WTC11 (cell line): ENCODE measurements around the gene COMMD7. TPM values are rescaled to one million over a fixed set of nuclear protein-coding genes. Genes with fewer than 3 reads are reported as not detected.

Experiments
- ATAC-seq: fragments of 200-7000 bp; cut with Tn5 transposase; 2 replicates; pipeline ENCODE4 v1.10.0; 2021; ENCODE audit warnings: mild to moderate bottlenecking, moderate library complexity
- CTCF ChIA-PET: fragments of 300-600 bp; sonication (Branson Sonifier 250); formaldehyde crosslinking; loops from one replicate; lab custom pipeline; 2021; ENCODE audit warnings: antibody characterized with exemption; lab: Charles Lee
- POLR2A ChIA-PET: fragments of 350-600 bp; sonication (Branson Sonifier 250); formaldehyde crosslinking; loops from one replicate; lab custom pipeline; 2021; ENCODE audit warnings: antibody characterized with exemption; lab: Charles Lee
- DNase-seq: peaks from one replicate; pipeline ENCODE4 v3.0.0; 2021; ENCODE audit warnings: low spot score
- H3K27ac Mint-ChIP-seq: 2 replicates; pipeline ENCODE4 v1.8.0; 2021; ENCODE audit warnings: mixed read lengths
- H3K27me3 Mint-ChIP-seq: 2 replicates; pipeline ENCODE4 v1.8.0; 2021; ENCODE audit warnings: low read depth, mild to moderate bottlenecking, moderate library complexity, mixed read lengths
- H3K36me3 Mint-ChIP-seq: 2 replicates; pipeline ENCODE4 v1.8.0; 2021; ENCODE audit warnings: mixed read lengths
- H3K4me1 Mint-ChIP-seq: 2 replicates; pipeline ENCODE4 v1.8.0; 2022; ENCODE audit warnings: mixed read lengths
- H3K4me3 Mint-ChIP-seq: 2 replicates; pipeline ENCODE4 v1.8.0; 2021; ENCODE audit warnings: mild to moderate bottlenecking, moderate library complexity, mixed read lengths
- H3K9me3 Mint-ChIP-seq: 2 replicates; pipeline ENCODE4 v1.8.0; 2021; ENCODE audit warnings: mixed read lengths
- CBFB ChIP-seq: sonication (generic); formaldehyde crosslinking; IDR thresholded peaks from 2 replicates; pipeline ENCODE4 v1.8.1; 2022; ENCODE audit warnings: mild to moderate bottlenecking, low read depth, missing genetic modification reagents
- CREM ChIP-seq: sonication (generic); formaldehyde crosslinking; IDR thresholded peaks from 2 replicates; pipeline ENCODE4 v1.8.1; 2022; ENCODE audit warnings: mild to moderate bottlenecking, missing genetic modification reagents, moderate library complexity
- E2F4 ChIP-seq: sonication (generic); formaldehyde crosslinking; IDR thresholded peaks from 2 replicates; pipeline ENCODE4 v1.8.1; 2022; ENCODE audit warnings: low read depth, mild to moderate bottlenecking, moderate library complexity, missing genetic modification reagents, borderline replicate concordance
- ESRRA ChIP-seq: sonication (generic); formaldehyde crosslinking; IDR thresholded peaks from 2 replicates; pipeline ENCODE4 v1.8.1; 2022; ENCODE audit warnings: mild to moderate bottlenecking, missing genetic modification reagents, borderline replicate concordance
- GABPB1 ChIP-seq: sonication (generic); formaldehyde crosslinking; IDR thresholded peaks from 2 replicates; pipeline ENCODE4 v1.8.1; 2023; ENCODE audit warnings: mild to moderate bottlenecking, missing genetic modification reagents
- GTF2I ChIP-seq: fragments of 250-450 bp; sonication (Bioruptor Pico); conservative IDR thresholded peaks from 2 replicates; pipeline ENCODE4 v1.4.0; 2021; ENCODE audit warnings: mild to moderate bottlenecking
- PREB ChIP-seq: sonication (generic); formaldehyde crosslinking; IDR thresholded peaks from 2 replicates; pipeline ENCODE4 v1.8.1; 2022; ENCODE audit warnings: mild to moderate bottlenecking, missing genetic modification reagents, moderate library complexity, borderline replicate concordance
- PRRX2 ChIP-seq: fragments of 250-450 bp; sonication (Bioruptor Pico); IDR thresholded peaks from 2 replicates; pipeline ENCODE4 v1.8.0; 2021; ENCODE audit warnings: mild to moderate bottlenecking
- SMAD3 ChIP-seq: sonication (generic); formaldehyde crosslinking; IDR thresholded peaks from 2 replicates; pipeline ENCODE4 v1.8.0; 2022; ENCODE audit warnings: missing genetic modification reagents, mild to moderate bottlenecking, borderline replicate concordance
- ZNF219 ChIP-seq: sonication (generic); formaldehyde crosslinking; IDR thresholded peaks from 2 replicates; pipeline ENCODE4 v1.8.0; 2023; ENCODE audit warnings: missing genetic modification reagents, mild to moderate bottlenecking, borderline replicate concordance
- ZNF263 ChIP-seq: sonication (generic); formaldehyde crosslinking; IDR thresholded peaks from 2 replicates; pipeline ENCODE4 v1.8.1; 2022; ENCODE audit warnings: low read depth, mild to moderate bottlenecking, moderate library complexity, missing genetic modification reagents
- ZNF317 ChIP-seq: sonication (generic); formaldehyde crosslinking; IDR thresholded peaks from 2 replicates; pipeline ENCODE4 v1.8.1; 2023; ENCODE audit warnings: low read depth, mild to moderate bottlenecking, moderate library complexity, missing genetic modification reagents, borderline replicate concordance
- ZNF416 ChIP-seq: fragments of 250-450 bp; sonication (Bioruptor Pico); IDR thresholded peaks from 2 replicates; pipeline ENCODE4 v1.9.0; 2021; ENCODE audit warnings: mild to moderate bottlenecking, inconsistent platforms
- ZNF512 ChIP-seq: sonication (generic); formaldehyde crosslinking; IDR thresholded peaks from 2 replicates; pipeline ENCODE4 v1.8.1; 2022; ENCODE audit warnings: missing genetic modification reagents, borderline replicate concordance
- total RNA-seq: library from RNA; stranded (reverse); gene quantifications from 3 replicates; pipeline ENCODE4 v1.2.3, GENCODE V29; 2021
- TF ChIP-seq, protein P1 (sequence below): sonication (generic); formaldehyde crosslinking; conservative IDR thresholded peaks from 2 replicates; pipeline ENCODE4 v1.8.1; 2022; ENCODE audit warnings: mild to moderate bottlenecking, missing genetic modification reagents
- TF ChIP-seq, protein P2 (sequence below): sonication (generic); formaldehyde crosslinking; IDR thresholded peaks from 2 replicates; pipeline ENCODE4 v1.8.1; 2022; ENCODE audit warnings: mild to moderate bottlenecking, moderate library complexity, missing genetic modification reagents
- TF ChIP-seq, protein P3 (sequence below): sonication (generic); formaldehyde crosslinking; IDR thresholded peaks from 2 replicates; pipeline ENCODE4 v1.8.0; 2022; ENCODE audit warnings: mild to moderate bottlenecking, missing genetic modification reagents
- TF ChIP-seq, protein P4 (sequence below): sonication (generic); formaldehyde crosslinking; IDR thresholded peaks from 2 replicates; pipeline ENCODE4 v1.8.0; 2023; ENCODE audit warnings: missing genetic modification reagents
- TF ChIP-seq, protein P5 (sequence below): sonication (generic); formaldehyde crosslinking; IDR thresholded peaks from 2 replicates; pipeline ENCODE4 v1.8.1; 2023; ENCODE audit warnings: mild to moderate bottlenecking, moderate library complexity, missing genetic modification reagents

The COMMD7 gene
- total RNA-seq, 1 experiment from 2014 or later = 42.3 TPM

GRCh38 chr20:32764005-32764960 is 21.0 kb upstream of the COMMD7 start (continued):
- no peak for TF ChIP-seq PREB (CRISPR knock-in tag)
- no peak for TF ChIP-seq ZNF219 (CRISPR knock-in tag)
- TF ChIP-seq, protein P1, sequence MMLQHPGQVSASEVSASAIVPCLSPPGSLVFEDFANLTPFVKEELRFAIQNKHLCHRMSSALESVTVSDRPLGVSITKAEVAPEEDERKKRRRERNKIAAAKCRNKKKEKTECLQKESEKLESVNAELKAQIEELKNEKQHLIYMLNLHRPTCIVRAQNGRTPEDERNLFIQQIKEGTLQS = no peak
- TF ChIP-seq GTF2I (CRISPR knock-in tag) = no peak
- TF ChIP-seq ESRRA (CRISPR knock-in tag) = no peak
- TF ChIP-seq CBFB = 0 out of 2 replicates have a peak, but pooled peaks have one; percentile 56
- TF ChIP-seq SMAD3 (CRISPR knock-in tag) = 0 out of 2 replicates have a peak, but pooled peaks have one; percentile 46
- TF ChIP-seq ZNF512 (CRISPR knock-in tag) = no peak
- peak; percentile 59; the same call in 1 of the 2 replicates for TF ChIP-seq CREM (CRISPR knock-in tag)

DNA sequence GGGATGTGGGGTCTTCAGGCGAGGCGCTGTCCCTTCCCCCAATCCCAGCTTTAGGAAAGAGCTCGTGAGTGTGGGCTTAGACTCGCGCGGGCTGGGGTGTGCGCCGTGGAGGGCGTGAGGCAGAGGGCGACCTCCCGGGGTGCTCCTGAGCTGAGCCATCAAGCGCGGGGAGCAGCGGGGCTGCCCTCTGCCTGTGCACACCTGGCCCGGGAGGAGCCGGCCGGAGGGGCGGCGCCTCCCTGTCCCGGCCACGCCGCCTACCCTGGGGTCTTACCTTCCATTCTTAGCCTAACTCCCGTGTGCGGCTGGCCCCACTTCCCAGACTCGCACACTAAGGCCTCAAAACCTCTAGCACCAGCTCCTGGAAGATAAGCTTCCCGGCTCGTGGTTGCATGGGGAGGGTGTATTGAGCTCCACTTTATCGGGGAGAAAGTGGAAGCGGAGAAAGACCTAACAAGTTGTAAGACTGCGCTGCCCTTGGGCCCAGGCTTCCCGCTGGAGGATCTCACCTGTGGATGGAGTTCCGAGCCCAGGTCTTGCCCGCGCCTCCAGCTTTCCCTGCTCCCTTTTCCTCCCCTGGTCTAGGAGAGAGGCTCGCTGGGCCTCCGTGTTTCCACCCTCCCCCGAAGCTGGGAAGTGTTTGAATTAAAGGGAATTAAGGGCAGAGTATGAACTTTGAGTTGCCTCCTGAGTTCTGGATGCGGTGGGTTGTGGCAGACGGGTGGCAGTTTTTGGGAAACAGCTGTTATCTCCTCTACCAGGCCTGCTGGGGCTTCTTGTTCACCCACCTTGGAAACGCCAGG is 20.1 kb upstream of the COMMD7 start:
- Mint-ChIP-seq H3K36me3 (peaks cover 41% of the 10 kb centered on the region), H3K4me3 (peak overlapping the region; percentile 91), H3K27me3 (no peaks in the 10 kb centered on the region), H3K9me3 (no peaks in the 10 kb centered on the region), H3K4me1 (peaks cover 50% of the 10 kb centered on the region), H3K27ac (peak overlapping the region; percentile 92)
- ChIA-PET POLR2A (interaction anchor here (0.6 to 2.5 kb wide), 7 partner anchors 12 to 268 kb away, joined by 3 to 23 read pairs (median 3); partner anchors contain the start of gene COMMD7), CTCF (interaction anchor here (0.9 to 8.6 kb wide), 5 partner anchors 10 to 90 kb away, joined by 3 to 121 read pairs (median 5); partner anchors contain the start of gene C20orf203)
- DNase-seq = peak; percentile 41
- TF ChIP-seq ZNF219 (CRISPR knock-in tag) = peak; percentile 63; the same call in 1 of the 2 replicates
- TF ChIP-seq, protein P2, sequence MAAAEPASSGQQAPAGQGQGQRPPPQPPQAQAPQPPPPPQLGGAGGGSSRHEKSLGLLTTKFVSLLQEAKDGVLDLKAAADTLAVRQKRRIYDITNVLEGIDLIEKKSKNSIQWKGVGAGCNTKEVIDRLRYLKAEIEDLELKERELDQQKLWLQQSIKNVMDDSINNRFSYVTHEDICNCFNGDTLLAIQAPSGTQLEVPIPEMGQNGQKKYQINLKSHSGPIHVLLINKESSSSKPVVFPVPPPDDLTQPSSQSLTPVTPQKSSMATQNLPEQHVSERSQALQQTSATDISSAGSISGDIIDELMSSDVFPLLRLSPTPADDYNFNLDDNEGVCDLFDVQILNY = 0 out of 2 replicates have a peak, but pooled peaks have one; percentile 32
- 0 out of 2 replicates have a peak, but pooled peaks have one; percentile 27 for TF ChIP-seq GABPB1 (CRISPR knock-in tag)
- TF ChIP-seq, protein P3, sequence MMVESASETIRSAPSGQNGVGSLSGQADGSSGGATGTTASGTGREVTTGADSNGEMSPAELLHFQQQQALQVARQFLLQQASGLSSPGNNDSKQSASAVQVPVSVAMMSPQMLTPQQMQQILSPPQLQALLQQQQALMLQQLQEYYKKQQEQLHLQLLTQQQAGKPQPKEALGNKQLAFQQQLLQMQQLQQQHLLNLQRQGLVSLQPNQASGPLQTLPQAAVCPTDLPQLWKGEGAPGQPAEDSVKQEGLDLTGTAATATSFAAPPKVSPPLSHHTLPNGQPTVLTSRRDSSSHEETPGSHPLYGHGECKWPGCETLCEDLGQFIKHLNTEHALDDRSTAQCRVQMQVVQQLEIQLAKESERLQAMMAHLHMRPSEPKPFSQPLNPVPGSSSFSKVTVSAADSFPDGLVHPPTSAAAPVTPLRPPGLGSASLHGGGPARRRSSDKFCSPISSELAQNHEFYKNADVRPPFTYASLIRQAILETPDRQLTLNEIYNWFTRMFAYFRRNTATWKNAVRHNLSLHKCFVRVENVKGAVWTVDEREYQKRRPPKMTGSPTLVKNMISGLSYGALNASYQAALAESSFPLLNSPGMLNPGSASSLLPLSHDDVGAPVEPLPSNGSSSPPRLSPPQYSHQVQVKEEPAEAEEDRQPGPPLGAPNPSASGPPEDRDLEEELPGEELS = peak; percentile 9; the same call in 1 of the 2 replicates
- no peak for TF ChIP-seq CBFB
- TF ChIP-seq ZNF317 (CRISPR knock-in tag) = no peak
- TF ChIP-seq PREB (CRISPR knock-in tag) = no peak
- TF ChIP-seq, protein P4, sequence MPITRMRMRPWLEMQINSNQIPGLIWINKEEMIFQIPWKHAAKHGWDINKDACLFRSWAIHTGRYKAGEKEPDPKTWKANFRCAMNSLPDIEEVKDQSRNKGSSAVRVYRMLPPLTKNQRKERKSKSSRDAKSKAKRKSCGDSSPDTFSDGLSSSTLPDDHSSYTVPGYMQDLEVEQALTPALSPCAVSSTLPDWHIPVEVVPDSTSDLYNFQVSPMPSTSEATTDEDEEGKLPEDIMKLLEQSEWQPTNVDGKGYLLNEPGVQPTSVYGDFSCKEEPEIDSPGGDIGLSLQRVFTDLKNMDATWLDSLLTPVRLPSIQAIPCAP (CRISPR knock-in tag) = 0 out of 2 replicates have a peak, but pooled peaks have one; percentile 62
- 0 out of 2 replicates have a peak, but pooled peaks have one; percentile 7 for TF ChIP-seq ZNF416 (CRISPR knock-in tag)
- TF ChIP-seq, protein P5, sequence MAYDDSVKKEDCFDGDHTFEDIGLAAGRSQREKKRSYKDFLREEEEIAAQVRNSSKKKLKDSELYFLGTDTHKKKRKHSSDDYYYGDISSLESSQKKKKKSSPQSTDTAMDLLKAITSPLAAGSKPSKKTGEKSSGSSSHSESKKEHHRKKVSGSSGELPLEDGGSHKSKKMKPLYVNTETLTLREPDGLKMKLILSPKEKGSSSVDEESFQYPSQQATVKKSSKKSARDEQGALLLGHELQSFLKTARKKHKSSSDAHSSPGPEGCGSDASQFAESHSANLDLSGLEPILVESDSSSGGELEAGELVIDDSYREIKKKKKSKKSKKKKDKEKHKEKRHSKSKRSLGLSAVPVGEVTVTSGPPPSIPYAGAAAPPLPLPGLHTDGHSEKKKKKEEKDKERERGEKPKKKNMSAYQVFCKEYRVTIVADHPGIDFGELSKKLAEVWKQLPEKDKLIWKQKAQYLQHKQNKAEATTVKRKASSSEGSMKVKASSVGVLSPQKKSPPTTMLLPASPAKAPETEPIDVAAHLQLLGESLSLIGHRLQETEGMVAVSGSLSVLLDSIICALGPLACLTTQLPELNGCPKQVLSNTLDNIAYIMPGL (CRISPR knock-in tag) = peak; percentile 46; the same call in 1 of the 2 replicates
- TF ChIP-seq PRRX2 (CRISPR knock-in tag) = no peak
- TF ChIP-seq E2F4 (CRISPR knock-in tag) = no peak
- no peak for TF ChIP-seq ZNF263 (CRISPR knock-in tag)
- ATAC-seq = no peak
